ENCODE data around the gene URB1. TPM values are rescaled to one million over a fixed set of nuclear protein-coding genes. Genes with fewer than 3 reads are reported as not detected.
"Not testable (repeated sequence)": the region's sequence is repeated elsewhere in the genome, so short reads cannot be mapped to it uniquely, and the experiment has no call there.

Gene URB1
- total RNA-seq, 1 experiment from 2014 or later = 17.4 TPM

GRCh38 chr21:32372755-32373154 is 20.1 kb downstream of the URB1 start:
- Histone ChIP-seq H3K4me1 (replicated peaks) (peaks cover 13% of the 10 kb centered on the region), H3K9me3 (replicated peaks) (no peaks in the 10 kb centered on the region), H3K27me3 (replicated peaks) (no peaks in the 10 kb centered on the region), H3K27ac (peak overlapping the region; percentile 68; the same call in 1 of the 2 replicates), H3K4me3 (no peak overlapping the region), H3K36me3 (peaks cover 77% of the 10 kb centered on the region)
- DNase-seq (ENCODE audit: low read depth in 1 of 2, low spot score in 2 of 2) = no peak

- peak overlapping the region; percentile 68 for H3K27ac ChIP-seq
- DNase-seq (ENCODE audit: low read depth in 1 of 2, low spot score in 2 of 2) = peak; percentile 61 to 63
- H3K36me3 ChIP-seq = peaks cover 82% of the 10 kb centered on the region
- no peaks in the 10 kb centered on the region for H3K27me3 ChIP-seq (replicated peaks)
- H3K4me3 ChIP-seq = no peak overlapping the region
- peaks cover 13% of the 10 kb centered on the region for H3K4me1 ChIP-seq (replicated peaks)
- no peaks in the 10 kb centered on the region for H3K9me3 ChIP-seq (replicated peaks)
Observed at GRCh38 chr21:32371913-32372314, 20.9 kb downstream of the URB1 start.

GRCh38 chr21:32370998-32371766 is 21.6 kb downstream of the URB1 start:
- no peaks in the 10 kb centered on the region for H3K9me3 ChIP-seq (replicated peaks)
- DNase-seq (ENCODE audit: low read depth in 1 of 2, low spot score in 2 of 2) = no peak

GRCh38 chr21:32368961-32369360 is 23.9 kb downstream of the URB1 start:
- not testable (repeated sequence) for H3K27me3 ChIP-seq (replicated peaks); DNase-seq (ENCODE audit: low read depth in 1 of 2, low spot score in 2 of 2); H3K27ac ChIP-seq; H3K9me3 ChIP-seq (replicated peaks); H3K4me3 ChIP-seq
- peaks cover 83% of the 10 kb centered on the region for H3K36me3 ChIP-seq
- H3K4me1 ChIP-seq (replicated peaks) = peaks cover 13% of the 10 kb centered on the region

More at GRCh38 chr21:32370998-32371766, 21.6 kb downstream of the URB1 start:
- no peaks in the 10 kb centered on the region for H3K27me3 ChIP-seq (replicated peaks)
- H3K27ac ChIP-seq = peak overlapping the region; percentile 68
- no peak overlapping the region for H3K4me3 ChIP-seq
- peaks cover 83% of the 10 kb centered on the region for H3K36me3 ChIP-seq
- peaks cover 13% of the 10 kb centered on the region for H3K4me1 ChIP-seq (replicated peaks)

GRCh38 chr21:32368386-32368785 is 24.4 kb downstream of the URB1 start:
- DNase-seq (ENCODE audit: low read depth in 1 of 2, low spot score in 2 of 2) = no peak
- Histone ChIP-seq H3K4me3 (no peak overlapping the region), H3K36me3 (peaks cover 85% of the 10 kb centered on the region)

GRCh38 chr21:32367158-32367557 is 25.7 kb downstream of the URB1 start:
- peaks cover 86% of the 10 kb centered on the region for H3K36me3 ChIP-seq
- H3K27ac ChIP-seq = no peak overlapping the region
- H3K27me3 ChIP-seq (replicated peaks) = no peaks in the 10 kb centered on the region
- no peaks in the 10 kb centered on the region for H3K9me3 ChIP-seq (replicated peaks)
- H3K4me1 ChIP-seq (replicated peaks) = peaks cover 9% of the 10 kb centered on the region
- H3K4me3 ChIP-seq = no peak overlapping the region
- DNase-seq (ENCODE audit: low read depth in 1 of 2, low spot score in 2 of 2) = no peak

More at GRCh38 chr21:32368386-32368785, 24.4 kb downstream of the URB1 start:
- Histone ChIP-seq H3K9me3 (replicated peaks) (no peaks in the 10 kb centered on the region), H3K4me1 (replicated peaks) (peaks cover 13% of the 10 kb centered on the region), H3K27ac (no peak overlapping the region), H3K27me3 (replicated peaks) (no peaks in the 10 kb centered on the region)

- Histone ChIP-seq H3K4me1 (replicated peaks) (no peaks in the 10 kb centered on the region; the same call in 1 of the 2 replicates), H3K4me3 (no peak overlapping the region), H3K36me3 (peaks cover 89% of the 10 kb centered on the region), H3K27me3 (replicated peaks) (no peaks in the 10 kb centered on the region), H3K27ac (no peak overlapping the region), H3K9me3 (replicated peaks) (no peaks in the 10 kb centered on the region)
- DNase-seq (ENCODE audit: low read depth in 1 of 2, low spot score in 2 of 2) = no peak
Observed at GRCh38 chr21:32366191-32366590, 26.6 kb downstream of the URB1 start.

GRCh38 chr21:32364796-32365195 is 28.0 kb downstream of the URB1 start:
- Histone ChIP-seq H3K4me3 (no peak overlapping the region), H3K27ac (no peak overlapping the region), H3K4me1 (replicated peaks) (no peaks in the 10 kb centered on the region), H3K27me3 (replicated peaks) (no peaks in the 10 kb centered on the region), H3K9me3 (replicated peaks) (no peaks in the 10 kb centered on the region), H3K36me3 (peaks cover 92% of the 10 kb centered on the region)
- DNase-seq (ENCODE audit: low read depth in 1 of 2, low spot score in 2 of 2) = no peak

- no peaks in the 10 kb centered on the region for H3K27me3 ChIP-seq (replicated peaks)
- H3K27ac ChIP-seq = no peak overlapping the region
- no peaks in the 10 kb centered on the region for H3K9me3 ChIP-seq (replicated peaks)
- no peaks in the 10 kb centered on the region for H3K4me1 ChIP-seq (replicated peaks)
- no peak overlapping the region for H3K4me3 ChIP-seq
- DNase-seq (ENCODE audit: low read depth in 1 of 2, low spot score in 2 of 2) = no peak
- peaks cover 94% of the 10 kb centered on the region for H3K36me3 ChIP-seq
Observed at GRCh38 chr21:32364387-32364786, 28.4 kb downstream of the URB1 start.

- Histone ChIP-seq H3K27me3 (replicated peaks) (no peaks in the 10 kb centered on the region), H3K27ac (no peak overlapping the region), H3K4me1 (replicated peaks) (no peaks in the 10 kb centered on the region), H3K36me3 (peaks cover 94% of the 10 kb centered on the region), H3K4me3 (no peak overlapping the region), H3K9me3 (replicated peaks) (no peaks in the 10 kb centered on the region)
- no peak for DNase-seq (ENCODE audit: low read depth in 1 of 2, low spot score in 2 of 2)
Observed at GRCh38 chr21:32360401-32360975, 32.3 kb downstream of the URB1 start.

GRCh38 chr21:32359719-32360260 is 33.0 kb downstream of the URB1 start:
- H3K27ac ChIP-seq = no peak overlapping the region
- H3K9me3 ChIP-seq (replicated peaks) = no peaks in the 10 kb centered on the region
- H3K4me1 ChIP-seq (replicated peaks) = no peaks in the 10 kb centered on the region
- no peak overlapping the region for H3K4me3 ChIP-seq
- no peak for DNase-seq (ENCODE audit: low read depth in 1 of 2, low spot score in 2 of 2)
- no peaks in the 10 kb centered on the region for H3K27me3 ChIP-seq (replicated peaks)
- H3K36me3 ChIP-seq = peaks cover 96% of the 10 kb centered on the region

- Histone ChIP-seq H3K36me3 (peaks cover 98% of the 10 kb centered on the region), H3K27ac (no peak overlapping the region), H3K4me1 (replicated peaks) (no peaks in the 10 kb centered on the region), H3K4me3 (no peak overlapping the region), H3K9me3 (replicated peaks) (no peaks in the 10 kb centered on the region), H3K27me3 (replicated peaks) (no peaks in the 10 kb centered on the region)
- no peak for DNase-seq (ENCODE audit: low read depth in 1 of 2, low spot score in 2 of 2)
Observed at GRCh38 chr21:32356874-32357395, 35.9 kb downstream of the URB1 start.

GRCh38 chr21:32353002-32353711 is 39.7 kb downstream of the URB1 start:
- Histone ChIP-seq H3K4me3 (no peak overlapping the region), H3K36me3 (peaks cover 98% of the 10 kb centered on the region), H3K27me3 (replicated peaks) (no peaks in the 10 kb centered on the region), H3K9me3 (replicated peaks) (no peaks in the 10 kb centered on the region), H3K4me1 (replicated peaks) (no peaks in the 10 kb centered on the region), H3K27ac (no peak overlapping the region)
- DNase-seq (ENCODE audit: low read depth in 1 of 2, low spot score in 2 of 2) = no peak
